Astrocyte of the spinal cord (primary cell): Measurements from ENCODE around the gene MGAT5B.

Experiments
- DNase-seq: peaks from one replicate; pipeline ENCODE4 v3.0.0; 2011; ENCODE audit warnings: low read depth, low spot score
- H3K4me3 ChIP-seq: 2 replicates; pipeline ENCODE4 v1.5.1; 2011; ENCODE audit warnings: low read depth, mild to moderate bottlenecking, low read length, moderate library complexity
- in situ Hi-C: cut with HindIII; loops from 2 replicates; pipeline ENCODE4 v1.10.0; 2017; ENCODE audit warnings: low sequenced_read_pairs
- TF ChIP-seq, protein P1 (sequence below): IDR thresholded peaks from 2 replicates; pipeline ENCODE4 v1.5.1; 2012; ENCODE audit warnings: low read depth, mild to moderate bottlenecking, low read length, inconsistent platforms

The MGAT5B gene

DNA sequence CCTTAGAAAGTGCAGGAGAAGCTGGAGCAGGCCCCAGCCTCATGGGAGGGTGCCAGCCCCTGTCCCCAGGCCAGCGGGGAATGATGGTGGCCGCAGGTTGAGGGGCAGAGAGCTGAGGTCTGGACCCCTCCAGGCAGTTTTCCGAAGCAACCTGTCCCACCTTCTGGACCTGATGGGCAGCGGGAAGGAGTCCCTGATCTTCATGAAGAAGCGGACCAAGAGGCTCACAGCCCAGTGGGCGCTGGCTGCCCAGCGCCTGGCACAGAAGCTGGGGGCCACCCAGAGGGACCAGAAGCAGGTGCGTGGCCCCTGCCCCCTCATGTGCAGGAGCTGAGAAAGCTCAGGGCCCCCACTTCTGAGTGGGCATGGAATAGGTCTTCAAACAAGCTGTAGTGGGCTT lies 36.8 kb downstream of the MGAT5B start:
- no peak for DNase-seq
- no peak overlapping the region for H3K4me3 ChIP-seq
- in situ Hi-C loops = no loop called here
- TF ChIP-seq, protein P1, sequence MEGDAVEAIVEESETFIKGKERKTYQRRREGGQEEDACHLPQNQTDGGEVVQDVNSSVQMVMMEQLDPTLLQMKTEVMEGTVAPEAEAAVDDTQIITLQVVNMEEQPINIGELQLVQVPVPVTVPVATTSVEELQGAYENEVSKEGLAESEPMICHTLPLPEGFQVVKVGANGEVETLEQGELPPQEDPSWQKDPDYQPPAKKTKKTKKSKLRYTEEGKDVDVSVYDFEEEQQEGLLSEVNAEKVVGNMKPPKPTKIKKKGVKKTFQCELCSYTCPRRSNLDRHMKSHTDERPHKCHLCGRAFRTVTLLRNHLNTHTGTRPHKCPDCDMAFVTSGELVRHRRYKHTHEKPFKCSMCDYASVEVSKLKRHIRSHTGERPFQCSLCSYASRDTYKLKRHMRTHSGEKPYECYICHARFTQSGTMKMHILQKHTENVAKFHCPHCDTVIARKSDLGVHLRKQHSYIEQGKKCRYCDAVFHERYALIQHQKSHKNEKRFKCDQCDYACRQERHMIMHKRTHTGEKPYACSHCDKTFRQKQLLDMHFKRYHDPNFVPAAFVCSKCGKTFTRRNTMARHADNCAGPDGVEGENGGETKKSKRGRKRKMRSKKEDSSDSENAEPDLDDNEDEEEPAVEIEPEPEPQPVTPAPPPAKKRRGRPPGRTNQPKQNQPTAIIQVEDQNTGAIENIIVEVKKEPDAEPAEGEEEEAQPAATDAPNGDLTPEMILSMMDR = no peak

DNA sequence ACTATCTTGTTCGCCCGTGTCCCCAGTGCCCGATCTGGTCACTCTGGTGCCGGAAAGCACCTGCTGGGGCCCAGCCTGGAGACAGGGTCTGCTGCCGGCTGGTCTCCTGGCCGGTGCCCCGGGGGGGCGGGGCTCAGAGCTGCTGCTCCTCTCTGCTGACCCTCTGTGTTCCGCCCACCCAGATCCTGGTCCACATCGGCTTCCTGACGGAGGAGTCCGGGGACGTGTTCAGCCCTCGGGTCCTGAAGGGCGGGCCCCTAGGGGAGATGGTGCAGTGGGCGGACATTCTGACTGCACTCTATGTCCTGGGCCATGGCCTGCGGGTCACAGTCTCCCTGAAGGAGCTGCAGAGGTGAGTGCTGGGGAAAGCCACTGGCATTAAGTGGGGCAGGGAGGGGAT lies 37.6 kb downstream of the MGAT5B start:
- TF ChIP-seq, protein P1 = no peak
- H3K4me3 ChIP-seq = no peak overlapping the region
- no peak for DNase-seq
- in situ Hi-C loops = no loop called here

DNA sequence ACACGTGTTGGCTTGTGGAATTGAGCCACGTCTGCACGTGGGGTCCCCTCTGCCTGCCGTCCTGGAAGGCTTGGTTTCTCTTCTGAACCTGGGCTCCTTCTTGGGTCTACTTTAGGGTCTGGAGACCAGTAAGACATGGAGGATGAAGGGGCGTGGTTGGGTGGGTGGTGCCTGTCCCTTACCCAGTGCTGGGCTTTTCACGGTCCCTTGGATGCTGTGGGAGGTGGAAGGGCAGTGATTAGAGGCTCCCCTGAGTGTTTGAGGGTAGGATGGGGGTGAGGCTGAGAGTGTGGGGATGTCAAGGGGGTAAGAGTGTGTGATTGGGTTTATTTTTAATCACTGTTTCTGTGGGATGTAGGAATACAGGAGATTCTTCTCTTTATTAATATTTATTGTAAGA lies 38.3 kb downstream of the MGAT5B start:
- in situ Hi-C loops = no loop called here
- DNase-seq = no peak
- H3K4me3 ChIP-seq = no peak overlapping the region
- TF ChIP-seq, protein P1 = no peak

DNA sequence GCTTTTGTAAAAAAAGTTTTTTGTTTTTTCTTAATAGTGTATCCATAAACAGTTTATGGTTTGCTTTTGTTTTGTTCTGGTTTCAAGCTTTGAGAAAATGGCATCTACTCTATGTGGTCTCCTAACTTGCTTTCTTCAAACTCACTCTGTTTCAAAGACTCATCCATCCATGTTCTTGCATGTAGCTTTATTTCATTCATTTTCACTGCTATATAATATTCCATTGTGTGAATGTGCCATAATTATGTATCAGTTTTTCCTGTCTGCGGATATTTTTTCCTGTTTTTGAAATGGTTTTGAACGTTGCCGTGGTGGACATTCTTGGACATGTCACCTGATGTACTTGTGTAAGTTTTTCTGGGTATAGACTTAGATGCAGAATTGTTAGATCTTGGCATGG lies 39.1 kb downstream of the MGAT5B start:
- no peak for DNase-seq
- TF ChIP-seq, protein P1 = no peak
- no peak overlapping the region for H3K4me3 ChIP-seq
- in situ Hi-C loops = no loop called here

DNA sequence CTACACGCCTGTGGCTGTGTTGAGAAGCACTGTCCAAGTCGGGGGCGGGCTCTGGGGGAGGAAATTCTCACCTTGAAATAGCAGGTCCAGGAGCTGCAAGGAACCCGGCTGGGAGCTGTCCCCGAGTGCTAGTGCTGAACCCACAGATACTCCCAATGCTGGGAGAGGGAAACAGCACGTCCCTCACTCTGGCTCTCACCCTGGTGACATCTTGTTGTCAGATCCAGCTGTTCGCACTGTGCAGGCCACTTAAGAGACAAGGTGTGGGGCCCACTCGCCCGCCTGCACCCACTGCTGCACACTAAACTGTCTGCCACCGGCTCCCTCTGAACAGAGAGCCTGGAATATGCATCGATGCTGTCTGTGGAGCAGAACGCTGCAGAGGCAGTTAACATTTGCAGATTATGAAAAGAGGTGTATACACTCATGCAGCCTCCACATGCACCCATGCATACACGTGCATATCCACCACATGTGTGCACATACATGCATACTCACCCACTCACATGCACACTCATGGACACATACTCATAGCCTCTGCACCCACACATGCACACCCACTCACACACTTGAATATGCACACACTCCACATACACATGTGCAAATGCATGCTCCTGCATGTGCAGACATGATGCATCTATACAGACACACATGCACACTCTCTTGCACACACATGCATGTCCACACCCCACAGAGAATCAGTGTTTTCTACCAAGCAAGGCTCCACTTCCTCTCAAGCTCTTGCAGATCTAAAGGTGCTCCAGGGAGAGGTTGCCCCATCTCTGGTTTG lies 42.0 kb downstream of the MGAT5B start:
- peak; percentile 56 for DNase-seq
- in situ Hi-C loops = no loop called here
- no peak overlapping the region for H3K4me3 ChIP-seq
- TF ChIP-seq, protein P1 = no peak

DNA sequence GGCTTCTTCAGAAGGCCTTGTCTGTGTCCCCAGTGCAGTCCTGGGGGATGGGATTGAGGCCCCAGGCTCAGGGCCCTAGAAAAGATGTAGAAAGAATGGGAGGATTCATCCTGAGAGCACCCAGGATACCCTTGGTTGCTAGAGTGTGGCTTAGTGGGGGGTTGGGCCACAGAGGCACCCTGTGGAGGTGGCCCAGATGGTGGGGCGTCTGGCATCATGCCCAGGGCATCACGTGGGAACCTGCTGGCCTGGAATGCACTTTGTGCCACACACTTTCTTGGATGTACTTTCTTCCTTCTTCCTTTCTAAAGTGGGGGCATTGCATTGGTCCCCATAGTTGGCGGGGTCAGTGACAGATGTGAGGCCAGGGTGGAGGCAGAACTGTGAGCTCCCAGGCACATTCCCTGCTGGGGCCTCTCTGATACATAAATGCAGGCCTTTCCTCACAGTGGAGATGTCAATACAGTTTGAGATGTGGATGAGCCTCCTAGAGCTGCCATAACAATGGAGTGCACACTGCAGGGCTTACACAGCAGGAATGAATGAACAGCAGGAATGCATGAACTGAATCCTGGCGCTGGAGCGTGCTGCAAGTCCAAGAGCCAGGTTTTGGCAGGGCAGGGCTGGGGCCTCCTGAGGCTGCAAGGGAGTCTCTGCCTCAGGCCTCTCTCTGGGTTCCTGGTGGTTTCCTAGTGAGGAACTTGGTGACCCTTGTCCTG lies 43.3 kb downstream of the MGAT5B start:
- no peak overlapping the region for H3K4me3 ChIP-seq
- in situ Hi-C loops = no loop called here
- no peak for DNase-seq
- TF ChIP-seq, protein P1 = no peak
